IPS-11a (cell line): ENCODE data around the gene DHX58.

Source experiments
- H3K4me3 ChIP-seq: one replicate; pipeline ENCODE4 v1.5.1; 2013; ENCODE audit warnings: low read depth, low read length, control low read depth

The DHX58 gene

GRCh38 chr17:42087736-42088705, 24.5 kb downstream of the DHX58 start:
- H3K4me3 ChIP-seq = no peak overlapping the region

GRCh38 chr17:42087042-42087701, 25.3 kb downstream of the DHX58 start:
- no peak overlapping the region for H3K4me3 ChIP-seq

GRCh38 chr17:42081516-42082129, 30.9 kb downstream of the DHX58 start:
- no peak overlapping the region for H3K4me3 ChIP-seq

GRCh38 chr17:42079541-42079940, 33.0 kb downstream of the DHX58 start:
- H3K4me3 ChIP-seq = no peak overlapping the region

- no peak overlapping the region for H3K4me3 ChIP-seq
Observed at GRCh38 chr17:42078396-42079043, 34.0 kb downstream of the DHX58 start.

- H3K4me3 ChIP-seq = no peak overlapping the region
Observed at GRCh38 chr17:42077755-42078154, 34.8 kb downstream of the DHX58 start.

- no peak overlapping the region for H3K4me3 ChIP-seq
Observed at GRCh38 chr17:42076797-42077559, 35.5 kb downstream of the DHX58 start.

- no peak overlapping the region for H3K4me3 ChIP-seq
Observed at GRCh38 chr17:42075789-42076188, 36.7 kb downstream of the DHX58 start.

- peak overlapping the region; percentile 43 for H3K4me3 ChIP-seq
Observed at GRCh38 chr17:42072323-42073187, 40.0 kb downstream of the DHX58 start.

GRCh38 chr17:42071810-42072209, 40.7 kb downstream of the DHX58 start:
- peak overlapping the region; percentile 43 for H3K4me3 ChIP-seq

GRCh38 chr17:42068979-42069378, 43.5 kb downstream of the DHX58 start:
- no peak overlapping the region for H3K4me3 ChIP-seq

- no peak overlapping the region for H3K4me3 ChIP-seq
Observed at GRCh38 chr17:42067371-42068091, 45.0 kb downstream of the DHX58 start.

- no peak overlapping the region for H3K4me3 ChIP-seq
Observed at GRCh38 chr17:42065201-42065600, 47.3 kb downstream of the DHX58 start.

- no peak overlapping the region for H3K4me3 ChIP-seq
Observed at GRCh38 chr17:42062681-42063080, 49.8 kb downstream of the DHX58 start.

- no peak overlapping the region for H3K4me3 ChIP-seq
Observed at GRCh38 chr17:42061646-42062487, 50.6 kb downstream of the DHX58 start.

- H3K4me3 ChIP-seq = no peak overlapping the region
Observed at GRCh38 chr17:42060231-42060630, 52.3 kb downstream of the DHX58 start.

GRCh38 chr17:42059815-42060214, 52.7 kb downstream of the DHX58 start:
- H3K4me3 ChIP-seq = no peak overlapping the region

- H3K4me3 ChIP-seq = no peak overlapping the region
Observed at GRCh38 chr17:42058063-42058462, 54.5 kb downstream of the DHX58 start.
